NCI-H82 treated with DMSO at 0.1 percent for 48 hours (cell line): ENCODE measurements around the gene GPR143.

Experiments
- DNase-seq: peaks from one replicate; lab custom pipeline; 2025; ENCODE audit not compliant: unreplicated experiment; lab: John Stamatoyannopoulos, UW

The GPR143 gene

GRCh38 chrX:9676306-9676705 is 89.3 kb downstream of the GPR143 start:
- DNase-seq, result no peak
